ENCODE measurements around the gene ACKR2. TPM values are rescaled to one million over a fixed set of nuclear protein-coding genes. Genes with fewer than 3 reads are reported as not detected.

The ACKR2 gene
- total RNA-seq, 1 experiment from 2014 or later = 0.45 TPM

DNA sequence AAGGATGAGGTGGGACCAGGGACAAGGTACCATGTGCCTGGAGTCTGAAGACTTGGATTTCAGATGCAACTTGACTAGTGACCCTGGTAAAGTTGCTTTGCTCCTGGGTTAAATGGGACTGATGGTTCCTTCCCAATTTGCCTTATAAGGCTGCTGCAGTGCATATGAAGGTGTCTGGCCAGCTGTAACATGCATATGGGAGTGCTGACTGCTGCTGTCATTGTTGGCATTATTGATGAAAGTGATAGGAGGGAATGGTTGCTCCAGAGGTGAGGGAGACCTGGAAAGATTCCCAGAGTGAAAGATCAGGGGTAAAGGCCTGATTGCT lies 45.9 kb downstream of the ACKR2 start:
- H3K4me3 Mint-ChIP-seq (ENCODE audit: low read depth, unreplicated experiment) = no peak overlapping the region
- peaks cover 71% of the 10 kb centered on the region for H3K27me3 Mint-ChIP-seq (ENCODE audit: unreplicated experiment)
- CTCF ChIA-PET = interaction anchor here (0.6 to 0.7 kb wide), 2 partner anchors 353 to 832 kb away, joined by 5 read pairs; no protein-coding TSS in a partner anchor
- TF ChIP-seq CTCF (IDR thresholded peaks at IDR 0.05; ENCODE audit: unreplicated experiment) = no peak
- BruUV-seq (replicated peaks) = no TSS peak
- no peaks in the 10 kb centered on the region for H3K4me1 Mint-ChIP-seq (ENCODE audit: low read depth, unreplicated experiment)
- H3K36me3 Mint-ChIP-seq (ENCODE audit: insufficient read depth, unreplicated experiment) = no peaks in the 10 kb centered on the region
- no peak overlapping the region for H3K27ac Mint-ChIP-seq (ENCODE audit: unreplicated experiment)
- no peak for DNase-seq
- intact Hi-C loops (cut with micrococcal nuclease; ENCODE audit: unreplicated experiment) = no loop called here
- no peaks in the 10 kb centered on the region for H3K9me3 Mint-ChIP-seq (ENCODE audit: low read depth, unreplicated experiment)

DNA sequence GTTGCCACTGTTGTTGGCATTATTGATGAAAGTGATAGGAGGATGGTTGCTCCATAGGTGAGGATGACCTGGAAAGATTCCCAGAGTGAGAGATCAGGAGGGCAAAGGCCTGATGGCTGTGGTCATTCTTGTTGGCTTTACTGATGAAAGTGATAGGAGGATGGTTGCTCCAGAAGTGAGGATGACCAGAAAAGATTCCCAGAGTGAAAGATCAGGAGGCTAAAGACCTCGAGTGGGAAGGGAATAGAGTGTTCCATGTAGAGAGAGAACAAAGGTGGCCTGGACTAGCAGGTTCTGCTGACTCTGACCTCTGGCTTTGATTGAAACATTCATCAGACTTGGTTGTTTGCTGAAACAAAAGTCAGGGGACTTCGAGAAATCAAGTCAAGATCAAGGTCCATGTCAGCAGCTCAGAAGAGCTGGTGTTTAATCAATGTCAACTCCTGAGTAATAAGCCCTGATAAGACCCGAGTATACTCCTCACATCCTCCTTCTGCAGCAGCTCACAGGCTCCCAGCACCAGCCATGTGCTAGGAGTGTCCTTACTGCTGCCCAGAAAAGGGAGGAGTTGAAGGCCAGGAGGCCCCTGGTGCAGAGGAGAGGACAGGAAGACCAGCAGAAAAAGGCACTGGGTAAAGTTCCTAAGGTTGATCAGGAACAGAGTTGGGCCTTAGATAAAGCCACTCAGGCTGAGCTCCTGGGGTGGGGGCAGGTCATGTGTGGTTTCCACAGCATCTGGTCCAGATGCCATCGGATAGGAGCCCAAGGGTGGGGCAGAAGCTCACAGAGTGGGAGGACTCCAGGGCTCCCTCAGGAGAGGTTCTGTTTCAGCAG lies 46.5 kb downstream of the ACKR2 start:
- H3K27ac Mint-ChIP-seq (ENCODE audit: unreplicated experiment) = no peak overlapping the region
- DNase-seq = no peak
- no peaks in the 10 kb centered on the region for H3K36me3 Mint-ChIP-seq (ENCODE audit: insufficient read depth, unreplicated experiment)
- no TSS peak for BruUV-seq (replicated peaks)
- H3K27me3 Mint-ChIP-seq (ENCODE audit: unreplicated experiment) = peaks cover 71% of the 10 kb centered on the region
- H3K4me3 Mint-ChIP-seq (ENCODE audit: low read depth, unreplicated experiment) = no peak overlapping the region
- CTCF ChIA-PET = interaction anchor here (0.7 kb wide), 1 partner anchor 188 kb away, joined by 4 read pairs; no protein-coding TSS in a partner anchor
- intact Hi-C loops (cut with micrococcal nuclease; ENCODE audit: unreplicated experiment) = no loop called here
- peaks cover 2% of the 10 kb centered on the region for H3K9me3 Mint-ChIP-seq (ENCODE audit: low read depth, unreplicated experiment)
- no peaks in the 10 kb centered on the region for H3K4me1 Mint-ChIP-seq (ENCODE audit: low read depth, unreplicated experiment)
- no peak for TF ChIP-seq CTCF (IDR thresholded peaks at IDR 0.05; ENCODE audit: unreplicated experiment)

DNA sequence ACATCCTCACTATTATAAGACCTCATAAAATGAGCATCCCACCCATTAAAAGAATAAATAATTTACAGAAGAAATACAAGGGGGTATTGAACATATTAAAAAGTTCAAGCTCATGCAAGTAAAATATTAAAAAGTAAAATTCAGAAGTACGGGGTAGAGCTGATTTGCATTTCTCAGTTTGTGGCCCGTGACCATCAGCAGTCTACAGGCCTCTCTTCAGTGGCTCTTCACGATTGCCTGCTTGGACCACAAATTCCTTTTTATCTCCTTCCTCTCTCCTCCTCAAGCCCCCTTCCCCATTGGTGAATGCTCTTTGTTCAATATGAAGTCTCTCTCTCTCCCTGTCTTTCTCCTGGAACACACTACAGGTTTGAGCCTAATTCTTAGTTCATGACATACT lies 47.3 kb downstream of the ACKR2 start:
- TF ChIP-seq CTCF (IDR thresholded peaks at IDR 0.05; ENCODE audit: unreplicated experiment) = no peak
- intact Hi-C loops (cut with micrococcal nuclease; ENCODE audit: unreplicated experiment) = no loop called here
- Mint-ChIP-seq H3K36me3 (ENCODE audit: insufficient read depth, unreplicated experiment) (no peaks in the 10 kb centered on the region), H3K27me3 (ENCODE audit: unreplicated experiment) (peaks cover 71% of the 10 kb centered on the region), H3K9me3 (ENCODE audit: low read depth, unreplicated experiment) (peaks cover 3% of the 10 kb centered on the region), H3K4me3 (ENCODE audit: low read depth, unreplicated experiment) (no peak overlapping the region), H3K27ac (ENCODE audit: unreplicated experiment) (no peak overlapping the region), H3K4me1 (ENCODE audit: low read depth, unreplicated experiment) (no peaks in the 10 kb centered on the region)
- BruUV-seq (replicated peaks) = no TSS peak
- no peak for DNase-seq
- CTCF ChIA-PET = interaction anchor here (0.7 kb wide), 1 partner anchor 189 kb away, joined by 4 read pairs; no protein-coding TSS in a partner anchor

DNA sequence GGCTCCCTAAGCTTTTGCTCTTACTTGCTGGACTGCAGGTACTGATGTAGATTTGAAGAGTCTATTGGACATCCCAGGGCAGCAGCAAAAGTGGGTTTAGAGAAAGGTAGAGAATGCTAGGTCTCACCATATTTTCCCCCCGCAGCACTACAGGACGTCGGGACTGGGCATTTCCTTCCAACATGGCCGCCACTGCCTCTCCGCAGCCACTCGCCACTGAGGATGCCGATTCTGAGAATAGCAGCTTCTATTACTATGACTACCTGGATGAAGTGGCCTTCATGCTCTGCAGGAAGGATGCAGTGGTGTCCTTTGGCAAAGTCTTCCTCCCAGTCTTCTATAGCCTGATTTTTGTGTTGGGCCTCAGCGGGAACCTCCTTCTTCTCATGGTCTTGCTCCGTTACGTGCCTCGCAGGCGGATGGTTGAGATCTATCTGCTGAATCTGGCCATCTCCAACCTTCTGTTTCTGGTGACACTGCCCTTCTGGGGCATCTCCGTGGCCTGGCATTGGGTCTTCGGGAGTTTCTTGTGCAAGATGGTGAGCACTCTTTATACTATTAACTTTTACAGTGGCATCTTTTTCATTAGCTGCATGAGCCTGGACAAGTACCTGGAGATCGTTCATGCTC lies 55.2 kb downstream of the ACKR2 start:
- H3K4me3 Mint-ChIP-seq (ENCODE audit: low read depth, unreplicated experiment) = no peak overlapping the region
- CTCF ChIA-PET = no interaction called here
- DNase-seq = no peak
- peaks cover 3% of the 10 kb centered on the region for H3K9me3 Mint-ChIP-seq (ENCODE audit: low read depth, unreplicated experiment)
- TF ChIP-seq CTCF (IDR thresholded peaks at IDR 0.05; ENCODE audit: unreplicated experiment) = no peak
- intact Hi-C loops (cut with micrococcal nuclease; ENCODE audit: unreplicated experiment) = no loop called here
- no peaks in the 10 kb centered on the region for H3K4me1 Mint-ChIP-seq (ENCODE audit: low read depth, unreplicated experiment)
- H3K27ac Mint-ChIP-seq (ENCODE audit: unreplicated experiment) = no peak overlapping the region
- H3K36me3 Mint-ChIP-seq (ENCODE audit: insufficient read depth, unreplicated experiment) = no peaks in the 10 kb centered on the region
- H3K27me3 Mint-ChIP-seq (ENCODE audit: unreplicated experiment) = peaks cover 90% of the 10 kb centered on the region
- no TSS peak for BruUV-seq (replicated peaks)
